Liver (tissue), 3 donors: Measurements from ENCODE around the gene OPN5.

Experiments
- EGR1 ChIP-seq, 2 donors: IDR thresholded peaks; 2 replicates each; pipeline ENCODE4 v1.6.1; 2016 to 2018; ENCODE audit warnings: antibody characterized with exemption in 2 of 2, low read depth in 2 of 2
- FOXA2 ChIP-seq: IDR thresholded peaks from 2 replicates; pipeline ENCODE4 v1.6.1; 2016; ENCODE audit warnings: antibody characterized with exemption
- HNF4G ChIP-seq: IDR thresholded peaks from 2 replicates; pipeline ENCODE4 v1.6.1; 2016; ENCODE audit warnings: antibody characterized with exemption
- JUND ChIP-seq, 2 donors: IDR thresholded peaks; 2 replicates each; pipeline ENCODE4 v1.6.1; 2016; ENCODE audit warnings: antibody characterized with exemption in 2 of 2
- RAD21 ChIP-seq, 2 donors: IDR thresholded peaks; 2 replicates each; pipeline ENCODE4 v1.6.1; 2016; ENCODE audit warnings: antibody characterized with exemption in 2 of 2, mild to moderate bottlenecking in 2 of 2
- RXRA ChIP-seq, 2 donors: IDR thresholded peaks; 2 replicates each; pipeline ENCODE4 v1.6.1; 2017 to 2018; ENCODE audit warnings: antibody characterized with exemption in 2 of 2, mild to moderate bottlenecking in 1 of 2
- TAF1 ChIP-seq: conservative IDR thresholded peaks from 2 replicates; pipeline ENCODE4 v1.6.1; 2016; ENCODE audit warnings: antibody characterized with exemption, mild to moderate bottlenecking
- TF ChIP-seq, protein P1 (sequence below): fragments of 150-350 bp; IDR thresholded peaks from 2 replicates; pipeline ENCODE4 v1.5.1; 2017; ENCODE audit warnings: improper control_type of control experiment, low read depth, low read length; ENCODE audit not compliant: missing input control
- TF ChIP-seq, protein P2 (sequence below): IDR thresholded peaks from 2 replicates; pipeline ENCODE4 v1.6.1; 2016; ENCODE audit warnings: antibody characterized with exemption
- TF ChIP-seq, protein P3 (sequence below): IDR thresholded peaks from 2 replicates; pipeline ENCODE4 v1.6.1; 2016; ENCODE audit warnings: antibody characterized with exemption
- donor health status: healthy.
- donor health status: healthy.

DNA sequence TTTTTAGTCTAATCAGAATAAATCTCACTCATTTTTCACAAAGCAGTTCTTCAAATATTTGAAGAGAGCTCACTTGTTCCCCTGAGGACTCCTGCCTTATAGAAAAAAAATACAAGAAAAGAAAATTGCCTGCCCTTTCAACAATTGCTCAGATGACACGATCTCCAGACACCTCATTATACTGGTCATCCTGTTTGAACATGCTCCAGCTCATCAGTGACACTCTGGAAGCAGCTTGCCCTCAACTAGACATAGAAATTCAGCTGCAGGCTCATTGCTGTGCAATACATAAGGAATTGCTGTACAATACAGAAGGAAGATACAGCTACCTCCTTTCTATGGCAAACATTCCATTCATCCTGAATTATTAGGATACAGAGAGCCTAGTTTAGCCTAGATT lies 73.1 kb downstream of the OPN5 start:
- no peak for TF ChIP-seq EGR1 (IDR thresholded peaks at IDR 0.05; ENCODE audit: low read depth in 2 of 2)
- TF ChIP-seq HNF4G: no peak
- TF ChIP-seq, protein P1, sequence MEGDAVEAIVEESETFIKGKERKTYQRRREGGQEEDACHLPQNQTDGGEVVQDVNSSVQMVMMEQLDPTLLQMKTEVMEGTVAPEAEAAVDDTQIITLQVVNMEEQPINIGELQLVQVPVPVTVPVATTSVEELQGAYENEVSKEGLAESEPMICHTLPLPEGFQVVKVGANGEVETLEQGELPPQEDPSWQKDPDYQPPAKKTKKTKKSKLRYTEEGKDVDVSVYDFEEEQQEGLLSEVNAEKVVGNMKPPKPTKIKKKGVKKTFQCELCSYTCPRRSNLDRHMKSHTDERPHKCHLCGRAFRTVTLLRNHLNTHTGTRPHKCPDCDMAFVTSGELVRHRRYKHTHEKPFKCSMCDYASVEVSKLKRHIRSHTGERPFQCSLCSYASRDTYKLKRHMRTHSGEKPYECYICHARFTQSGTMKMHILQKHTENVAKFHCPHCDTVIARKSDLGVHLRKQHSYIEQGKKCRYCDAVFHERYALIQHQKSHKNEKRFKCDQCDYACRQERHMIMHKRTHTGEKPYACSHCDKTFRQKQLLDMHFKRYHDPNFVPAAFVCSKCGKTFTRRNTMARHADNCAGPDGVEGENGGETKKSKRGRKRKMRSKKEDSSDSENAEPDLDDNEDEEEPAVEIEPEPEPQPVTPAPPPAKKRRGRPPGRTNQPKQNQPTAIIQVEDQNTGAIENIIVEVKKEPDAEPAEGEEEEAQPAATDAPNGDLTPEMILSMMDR: no peak
- no peak for TF ChIP-seq TAF1
- TF ChIP-seq, protein P2, sequence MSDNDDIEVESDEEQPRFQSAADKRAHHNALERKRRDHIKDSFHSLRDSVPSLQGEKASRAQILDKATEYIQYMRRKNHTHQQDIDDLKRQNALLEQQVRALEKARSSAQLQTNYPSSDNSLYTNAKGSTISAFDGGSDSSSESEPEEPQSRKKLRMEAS: no peak
- no peak for TF ChIP-seq RAD21 (IDR thresholded peaks at IDR 0.05)
- TF ChIP-seq JUND (IDR thresholded peaks at IDR 0.05): no peak
- TF ChIP-seq, protein P3, sequence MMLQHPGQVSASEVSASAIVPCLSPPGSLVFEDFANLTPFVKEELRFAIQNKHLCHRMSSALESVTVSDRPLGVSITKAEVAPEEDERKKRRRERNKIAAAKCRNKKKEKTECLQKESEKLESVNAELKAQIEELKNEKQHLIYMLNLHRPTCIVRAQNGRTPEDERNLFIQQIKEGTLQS: no peak
- TF ChIP-seq RXRA (IDR thresholded peaks at IDR 0.05): no peak
- TF ChIP-seq FOXA2: no peak
